ENCODE results near the gene NFASC.

The NFASC gene

DNA sequence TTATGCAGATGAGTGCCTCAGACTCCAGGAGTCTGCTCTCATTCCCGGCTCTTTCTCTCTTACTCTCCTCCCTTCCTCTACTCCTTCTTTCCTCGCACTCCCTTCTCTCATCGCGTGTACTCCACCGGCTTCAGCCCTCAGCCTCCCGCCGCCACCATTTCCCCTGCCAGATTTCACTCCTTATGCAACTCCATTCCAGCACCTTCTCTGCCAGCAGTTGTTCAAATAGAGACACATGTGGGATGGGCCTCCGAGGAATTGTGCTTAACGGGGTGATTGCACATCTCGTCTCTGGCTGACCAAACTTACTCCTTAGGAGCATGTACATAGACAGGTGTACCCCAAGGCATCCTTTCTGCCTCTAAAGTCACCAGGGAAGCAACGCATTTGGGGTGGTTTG is 174.5 kb downstream of the NFASC start:
- DNase-seq (ENCODE audit: extremely low read depth, low read depth) = no peak
- no peak overlapping the region for H3K4me3 ChIP-seq (replicated peaks; ENCODE audit: low read depth, low read length)
- TF ChIP-seq, protein P1, sequence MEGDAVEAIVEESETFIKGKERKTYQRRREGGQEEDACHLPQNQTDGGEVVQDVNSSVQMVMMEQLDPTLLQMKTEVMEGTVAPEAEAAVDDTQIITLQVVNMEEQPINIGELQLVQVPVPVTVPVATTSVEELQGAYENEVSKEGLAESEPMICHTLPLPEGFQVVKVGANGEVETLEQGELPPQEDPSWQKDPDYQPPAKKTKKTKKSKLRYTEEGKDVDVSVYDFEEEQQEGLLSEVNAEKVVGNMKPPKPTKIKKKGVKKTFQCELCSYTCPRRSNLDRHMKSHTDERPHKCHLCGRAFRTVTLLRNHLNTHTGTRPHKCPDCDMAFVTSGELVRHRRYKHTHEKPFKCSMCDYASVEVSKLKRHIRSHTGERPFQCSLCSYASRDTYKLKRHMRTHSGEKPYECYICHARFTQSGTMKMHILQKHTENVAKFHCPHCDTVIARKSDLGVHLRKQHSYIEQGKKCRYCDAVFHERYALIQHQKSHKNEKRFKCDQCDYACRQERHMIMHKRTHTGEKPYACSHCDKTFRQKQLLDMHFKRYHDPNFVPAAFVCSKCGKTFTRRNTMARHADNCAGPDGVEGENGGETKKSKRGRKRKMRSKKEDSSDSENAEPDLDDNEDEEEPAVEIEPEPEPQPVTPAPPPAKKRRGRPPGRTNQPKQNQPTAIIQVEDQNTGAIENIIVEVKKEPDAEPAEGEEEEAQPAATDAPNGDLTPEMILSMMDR (IDR thresholded peaks at IDR 0.05; ENCODE audit: low read depth, low read length, missing control alignments) = no peak

DNA sequence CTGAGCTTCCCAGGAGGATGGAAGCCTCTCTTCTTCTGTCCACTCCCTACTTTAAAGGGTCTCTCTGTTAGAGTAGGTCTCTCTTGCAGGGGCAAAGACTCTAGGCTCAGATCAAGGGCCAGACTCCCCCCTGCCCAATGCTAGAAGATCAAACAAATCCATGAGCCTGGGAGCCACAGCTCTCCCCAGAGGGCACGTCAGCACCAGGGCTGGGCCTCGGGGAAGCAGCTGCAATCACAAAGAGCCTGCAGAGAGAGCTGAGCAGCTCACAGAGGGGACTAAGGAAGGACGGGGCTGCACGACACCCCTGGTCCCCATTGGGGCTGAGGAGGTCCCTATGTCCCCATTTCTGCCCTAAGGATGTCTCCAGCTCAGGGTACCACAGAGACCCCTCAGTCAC is 176.2 kb downstream of the NFASC start:
- no peak overlapping the region for H3K4me3 ChIP-seq (replicated peaks; ENCODE audit: low read depth, low read length)
- DNase-seq (ENCODE audit: extremely low read depth, low read depth) = no peak
- TF ChIP-seq, protein P1 (IDR thresholded peaks at IDR 0.05; ENCODE audit: low read depth, low read length, missing control alignments) = no peak

DNA sequence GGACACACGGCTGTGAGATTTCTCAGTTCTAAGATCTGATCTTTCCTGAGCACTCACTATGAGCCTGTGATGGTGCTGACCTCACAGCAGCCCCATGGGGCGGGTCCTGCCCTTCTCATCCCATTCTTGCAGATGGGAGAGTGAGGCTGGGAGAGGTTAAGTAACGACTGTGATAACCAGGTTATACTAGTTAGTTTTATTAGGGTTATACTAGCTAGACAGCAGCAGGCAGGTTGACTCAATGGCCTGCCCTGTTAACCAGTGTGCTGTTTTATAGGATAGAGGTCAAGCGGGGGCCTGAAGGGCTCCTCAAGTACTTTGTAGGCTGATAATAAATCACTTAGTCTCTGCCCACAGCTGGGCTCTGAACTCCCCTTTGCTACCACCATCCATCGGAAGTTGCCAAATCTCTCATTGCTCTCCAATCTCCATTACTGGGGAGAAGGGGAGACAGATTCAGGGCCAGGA is 177.1 kb downstream of the NFASC start:
- DNase-seq (ENCODE audit: extremely low read depth, low read depth) = no peak
- TF ChIP-seq, protein P1 (IDR thresholded peaks at IDR 0.05; ENCODE audit: low read depth, low read length, missing control alignments) = no peak
- no peak overlapping the region for H3K4me3 ChIP-seq (replicated peaks; ENCODE audit: low read depth, low read length)

DNA sequence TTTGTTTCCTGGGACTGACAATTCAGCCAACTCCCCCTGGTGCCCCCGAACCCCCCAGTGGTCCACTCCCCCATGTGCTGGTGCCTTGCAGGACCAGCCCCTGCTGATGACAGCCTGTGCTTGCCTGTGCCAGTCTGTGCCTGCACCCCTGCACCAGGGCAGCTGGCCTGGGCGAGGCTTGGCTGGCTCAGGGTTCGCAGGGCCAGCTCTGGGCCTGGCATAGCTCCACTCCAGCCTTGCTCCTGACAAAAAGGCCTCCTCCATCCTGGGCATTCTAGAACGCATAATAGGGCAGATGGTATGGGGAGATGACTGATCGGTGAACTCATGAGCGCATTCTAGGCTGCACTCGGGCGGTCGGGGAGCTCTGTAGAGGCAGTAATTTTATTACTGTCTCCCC is 177.7 kb downstream of the NFASC start:
- DNase-seq (ENCODE audit: extremely low read depth, low read depth) = no peak
- H3K4me3 ChIP-seq (replicated peaks; ENCODE audit: low read depth, low read length) = no peak overlapping the region
- TF ChIP-seq, protein P1 (IDR thresholded peaks at IDR 0.05; ENCODE audit: low read depth, low read length, missing control alignments) = no peak

DNA sequence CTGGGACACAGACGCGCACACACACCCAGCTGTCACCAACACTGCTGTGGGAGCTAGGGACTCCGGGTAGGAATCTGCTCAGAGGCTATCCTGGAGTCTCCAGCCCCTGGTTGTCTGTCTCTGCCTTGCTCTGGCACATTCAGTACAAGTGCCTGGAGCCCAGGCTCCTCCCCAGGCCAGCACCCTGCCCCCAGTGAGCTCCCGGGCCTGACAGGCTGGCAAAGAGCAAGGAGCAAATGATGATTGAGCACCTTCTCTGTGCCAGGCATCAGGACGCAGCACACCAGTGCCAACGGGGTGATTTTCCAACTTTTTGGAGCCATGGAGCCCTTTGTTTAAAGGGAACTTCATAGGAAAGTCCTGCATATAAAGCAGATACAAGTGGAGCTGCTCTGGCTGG is 178.8 kb downstream of the NFASC start:
- no peak overlapping the region for H3K4me3 ChIP-seq (replicated peaks; ENCODE audit: low read depth, low read length)
- no peak for DNase-seq (ENCODE audit: extremely low read depth, low read depth)
- TF ChIP-seq, protein P1 (IDR thresholded peaks at IDR 0.05; ENCODE audit: low read depth, low read length, missing control alignments) = no peak

DNA sequence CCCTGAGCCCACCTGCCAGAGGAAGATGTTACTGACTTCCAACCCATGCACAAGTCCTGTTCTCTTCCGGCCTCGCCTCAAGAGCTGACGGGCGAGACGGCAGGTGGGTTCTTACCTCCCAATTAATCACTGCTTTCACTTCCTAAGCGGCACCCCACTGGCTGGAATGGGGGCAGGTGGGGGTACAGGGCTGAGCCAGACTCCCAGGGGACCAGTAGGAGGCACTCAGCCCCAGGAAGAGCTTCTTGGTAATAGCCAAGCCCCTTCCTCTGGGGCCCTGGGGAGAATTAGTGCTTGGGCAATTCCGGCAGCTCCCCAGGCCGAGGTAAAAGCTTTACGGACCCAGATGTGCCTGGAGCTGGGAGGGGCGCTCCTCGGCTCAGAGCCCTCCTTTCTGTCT is 182.0 kb downstream of the NFASC start:
- DNase-seq (ENCODE audit: extremely low read depth, low read depth) = no peak
- TF ChIP-seq, protein P1 (IDR thresholded peaks at IDR 0.05; ENCODE audit: low read depth, low read length, missing control alignments) = no peak
- H3K4me3 ChIP-seq (replicated peaks; ENCODE audit: low read depth, low read length) = no peak overlapping the region

DNA sequence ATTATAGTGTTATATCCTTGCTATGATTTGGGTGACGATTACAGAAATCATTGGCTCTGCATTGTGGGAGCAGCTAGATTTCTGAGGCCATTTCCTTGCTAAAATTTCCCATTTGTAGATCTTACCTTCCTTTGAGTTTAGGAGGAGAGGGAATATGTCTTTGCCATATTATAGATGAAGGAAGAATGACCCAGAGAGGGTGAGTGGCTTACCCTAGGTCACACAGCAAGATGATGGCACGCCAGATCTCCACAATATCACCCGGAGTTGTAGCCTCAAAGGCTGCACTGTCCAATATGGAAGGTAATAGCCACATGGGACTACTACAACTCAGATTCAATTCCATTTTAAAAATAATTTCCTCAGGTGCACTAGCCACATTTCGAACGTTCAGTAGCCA is 182.6 kb downstream of the NFASC start:
- H3K4me3 ChIP-seq (replicated peaks; ENCODE audit: low read depth, low read length) = no peak overlapping the region
- no peak for DNase-seq (ENCODE audit: extremely low read depth, low read depth)
- TF ChIP-seq, protein P1 (IDR thresholded peaks at IDR 0.05; ENCODE audit: low read depth, low read length, missing control alignments) = no peak

All from HFF-Myc (cell line).